ENCODE data around the gene KCNN3.

Gene KCNN3

DNA sequence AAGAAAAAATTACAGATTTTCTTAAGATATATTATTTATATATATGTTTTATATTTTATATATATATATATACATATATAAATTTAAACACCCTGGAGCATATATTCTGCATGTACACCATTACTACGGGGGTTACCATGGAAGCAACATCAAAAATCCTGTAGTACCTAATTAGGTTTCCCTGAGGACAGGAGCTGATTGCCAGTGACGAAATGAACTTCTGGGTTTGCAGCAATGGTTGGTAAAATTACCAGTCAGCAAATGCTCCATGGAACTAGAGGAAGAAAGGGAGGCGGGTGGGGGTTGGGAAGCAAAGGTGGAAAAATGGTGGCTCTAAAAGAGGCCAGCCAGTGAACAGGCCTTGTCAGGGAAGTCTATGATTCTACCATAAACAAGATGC lies 89.5 kb downstream of the KCNN3 start:
- H3K9me3 ChIP-seq (ENCODE audit: control insufficient read depth, low read length): no peaks in the 10 kb centered on the region
- no peaks in the 10 kb centered on the region for H3K36me3 ChIP-seq (ENCODE audit: control insufficient read depth, insufficient read depth, low read length)
- WGBS, 2 experiments: 86 to 93% methylated on average over 3 of the region's 3 CpGs
- no peak overlapping the region for H3K27ac ChIP-seq (ENCODE audit: insufficient read depth, low read depth, low read length, poor library complexity, severe bottlenecking)
- H3K4me3 ChIP-seq (ENCODE audit: insufficient read depth, low read depth, low read length): no peak overlapping the region
- H3K27me3 ChIP-seq (ENCODE audit: control insufficient read depth, insufficient read depth, low read length, poor library complexity, severe bottlenecking): no peaks in the 10 kb centered on the region
- peaks cover 18% of the 10 kb centered on the region for H3K4me1 ChIP-seq (ENCODE audit: control insufficient read depth, insufficient read depth, low read length)

GRCh38 chr1:154779551-154780189 lies 90.4 kb downstream of the KCNN3 start:
- H3K4me3 ChIP-seq (ENCODE audit: insufficient read depth, low read depth, low read length): no peak overlapping the region
- H3K36me3 ChIP-seq (ENCODE audit: control insufficient read depth, insufficient read depth, low read length): no peaks in the 10 kb centered on the region
- WGBS, 2 experiments: 88 to 91% methylated on average over 9 of the region's 9 CpGs
- no peaks in the 10 kb centered on the region for H3K27me3 ChIP-seq (ENCODE audit: control insufficient read depth, insufficient read depth, low read length, poor library complexity, severe bottlenecking)
- no peak overlapping the region for H3K27ac ChIP-seq (ENCODE audit: insufficient read depth, low read depth, low read length, poor library complexity, severe bottlenecking)
- H3K4me1 ChIP-seq (ENCODE audit: control insufficient read depth, insufficient read depth, low read length): peaks cover 11% of the 10 kb centered on the region
- no peaks in the 10 kb centered on the region for H3K9me3 ChIP-seq (ENCODE audit: control insufficient read depth, low read length)

DNA sequence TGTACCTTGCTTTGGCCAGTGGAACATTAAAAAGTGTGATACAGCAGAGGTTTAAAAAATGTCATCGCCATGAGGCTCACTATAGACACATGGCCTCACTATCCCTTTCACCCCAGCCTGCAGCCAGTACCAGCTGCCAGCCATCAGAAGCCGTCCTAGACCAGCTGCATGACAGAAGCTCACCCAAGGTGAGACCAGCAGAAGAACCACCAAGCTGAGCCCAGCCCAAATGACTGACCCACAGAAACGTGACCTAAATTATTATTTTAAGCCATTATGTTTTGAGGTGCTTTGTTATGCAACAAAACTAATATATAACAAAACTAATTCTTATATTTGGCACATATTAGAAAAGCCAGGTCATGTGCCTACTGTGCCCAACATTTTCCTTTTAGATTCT lies 91.1 kb downstream of the KCNN3 start:
- WGBS, 2 experiments: 86 to 100% methylated on average over 3 of the region's 3 CpGs
- H3K27me3 ChIP-seq (ENCODE audit: control insufficient read depth, insufficient read depth, low read length, poor library complexity, severe bottlenecking): no peaks in the 10 kb centered on the region

GRCh38 chr1:154778275-154778674 lies 91.8 kb downstream of the KCNN3 start:
- no peaks in the 10 kb centered on the region for H3K9me3 ChIP-seq (ENCODE audit: control insufficient read depth, low read length)
- no peak overlapping the region for H3K27ac ChIP-seq (ENCODE audit: insufficient read depth, low read depth, low read length, poor library complexity, severe bottlenecking)
- no peaks in the 10 kb centered on the region for H3K27me3 ChIP-seq (ENCODE audit: control insufficient read depth, insufficient read depth, low read length, poor library complexity, severe bottlenecking)
- H3K4me1 ChIP-seq (ENCODE audit: control insufficient read depth, insufficient read depth, low read length): peaks cover 14% of the 10 kb centered on the region
- H3K4me3 ChIP-seq (ENCODE audit: insufficient read depth, low read depth, low read length): no peak overlapping the region
- WGBS, 2 experiments: 75 to 95% methylated on average over 2 of the region's 2 CpGs
- no peaks in the 10 kb centered on the region for H3K36me3 ChIP-seq (ENCODE audit: control insufficient read depth, insufficient read depth, low read length)

More for the DNA sequence above, 91.1 kb downstream of the KCNN3 start:
- Histone ChIP-seq H3K36me3 (ENCODE audit: control insufficient read depth, insufficient read depth, low read length) (no peaks in the 10 kb centered on the region), H3K4me3 (ENCODE audit: insufficient read depth, low read depth, low read length) (no peak overlapping the region), H3K9me3 (ENCODE audit: control insufficient read depth, low read length) (no peaks in the 10 kb centered on the region), H3K4me1 (ENCODE audit: control insufficient read depth, insufficient read depth, low read length) (peaks cover 14% of the 10 kb centered on the region), H3K27ac (ENCODE audit: insufficient read depth, low read depth, low read length, poor library complexity, severe bottlenecking) (no peak overlapping the region)

GRCh38 chr1:154777781-154778180 lies 92.3 kb downstream of the KCNN3 start:
- H3K27ac ChIP-seq (ENCODE audit: insufficient read depth, low read depth, low read length, poor library complexity, severe bottlenecking): no peak overlapping the region
- peaks cover 14% of the 10 kb centered on the region for H3K4me1 ChIP-seq (ENCODE audit: control insufficient read depth, insufficient read depth, low read length)
- no peaks in the 10 kb centered on the region for H3K27me3 ChIP-seq (ENCODE audit: control insufficient read depth, insufficient read depth, low read length, poor library complexity, severe bottlenecking)
- no peaks in the 10 kb centered on the region for H3K9me3 ChIP-seq (ENCODE audit: control insufficient read depth, low read length)
- WGBS, 2 experiments: 96% methylated on average over 5 of the region's 5 CpGs
- no peaks in the 10 kb centered on the region for H3K36me3 ChIP-seq (ENCODE audit: control insufficient read depth, insufficient read depth, low read length)
- no peak overlapping the region for H3K4me3 ChIP-seq (ENCODE audit: insufficient read depth, low read depth, low read length)

DNA sequence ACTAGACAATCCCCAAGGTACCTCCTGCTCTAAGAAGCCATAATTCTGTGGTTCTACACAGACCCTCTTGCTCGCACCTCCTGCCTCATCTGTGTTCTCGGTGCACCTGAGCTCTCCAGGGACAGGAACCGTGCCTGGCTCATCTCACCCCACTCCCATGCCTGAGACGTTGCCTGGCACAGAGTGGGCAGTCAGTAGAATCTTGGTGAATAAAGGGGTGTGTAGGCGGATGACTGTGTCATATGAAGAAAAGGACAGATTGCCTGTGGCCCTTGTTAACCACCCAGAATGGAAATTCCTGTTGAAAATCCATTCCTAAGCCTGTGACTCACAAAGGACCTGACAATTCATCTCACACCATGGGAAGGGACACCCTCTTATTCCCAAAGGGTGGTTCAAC lies 92.9 kb downstream of the KCNN3 start:
- 92% methylated on average over 5 of the region's 5 CpGs for WGBS, 2 experiments
- H3K27ac ChIP-seq (ENCODE audit: insufficient read depth, low read depth, low read length, poor library complexity, severe bottlenecking): no peak overlapping the region

DNA sequence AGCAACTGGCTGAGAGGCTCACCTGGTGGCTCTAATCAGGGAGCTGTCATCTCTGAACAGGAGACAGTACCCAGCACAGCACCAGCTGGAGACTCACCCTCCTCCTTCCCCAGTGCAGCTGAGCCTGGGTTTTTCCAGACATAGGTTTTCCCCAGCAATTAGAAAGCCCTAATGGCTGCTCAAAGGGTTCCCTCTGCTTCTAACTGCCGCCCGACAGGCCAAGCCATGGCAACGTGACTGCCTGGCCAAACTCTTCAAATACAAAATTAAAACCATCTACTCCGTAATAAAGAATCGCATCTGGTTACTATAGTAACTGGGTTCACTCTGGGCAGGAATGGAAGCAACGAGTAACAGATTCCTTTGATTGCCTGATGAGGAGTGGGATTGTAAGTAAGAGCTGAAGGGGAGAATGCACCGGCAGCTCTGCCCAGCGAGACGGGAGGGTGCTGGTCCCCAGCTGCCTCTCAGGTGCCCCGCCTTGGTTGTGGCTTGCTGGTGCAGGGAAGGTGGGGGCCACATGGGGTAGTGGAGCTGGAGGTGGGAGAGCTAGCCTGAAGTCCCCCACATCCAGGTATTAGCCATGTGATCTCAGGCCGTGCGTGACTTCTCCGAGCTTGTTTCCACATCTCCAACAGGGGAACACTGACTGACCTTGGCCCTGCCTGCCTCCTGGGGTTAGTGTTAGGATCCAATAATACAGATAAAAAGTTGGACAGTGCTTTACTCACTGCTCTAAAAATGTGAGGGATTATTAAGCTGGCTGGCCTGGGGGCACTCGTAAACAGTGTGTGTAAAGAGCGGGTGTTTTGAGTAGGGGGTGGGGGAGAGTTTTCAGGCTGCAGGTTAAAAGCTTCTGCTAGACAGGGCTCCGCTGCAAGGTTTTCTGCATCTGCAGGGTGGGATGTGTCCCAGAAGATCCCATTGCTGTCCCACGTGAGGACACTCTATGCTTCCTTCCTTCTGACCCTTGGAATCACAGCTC lies 94.2 kb downstream of the KCNN3 start:
- Histone ChIP-seq H3K27ac (ENCODE audit: insufficient read depth, low read depth, low read length, poor library complexity, severe bottlenecking) (peak overlapping the region; percentile 29), H3K9me3 (ENCODE audit: control insufficient read depth, low read length) (no peaks in the 10 kb centered on the region), H3K4me1 (ENCODE audit: control insufficient read depth, insufficient read depth, low read length) (peaks cover 14% of the 10 kb centered on the region), H3K27me3 (ENCODE audit: control insufficient read depth, insufficient read depth, low read length, poor library complexity, severe bottlenecking) (no peaks in the 10 kb centered on the region), H3K36me3 (ENCODE audit: control insufficient read depth, insufficient read depth, low read length) (no peaks in the 10 kb centered on the region), H3K4me3 (ENCODE audit: insufficient read depth, low read depth, low read length) (no peak overlapping the region)
- 86% methylated on average over 17 of the region's 17 CpGs for WGBS, 2 experiments

More for the DNA sequence above, 92.9 kb downstream of the KCNN3 start:
- Histone ChIP-seq H3K4me1 (ENCODE audit: control insufficient read depth, insufficient read depth, low read length) (peaks cover 14% of the 10 kb centered on the region), H3K27me3 (ENCODE audit: control insufficient read depth, insufficient read depth, low read length, poor library complexity, severe bottlenecking) (no peaks in the 10 kb centered on the region), H3K9me3 (ENCODE audit: control insufficient read depth, low read length) (no peaks in the 10 kb centered on the region), H3K4me3 (ENCODE audit: insufficient read depth, low read depth, low read length) (no peak overlapping the region), H3K36me3 (ENCODE audit: control insufficient read depth, insufficient read depth, low read length) (no peaks in the 10 kb centered on the region)

DNA sequence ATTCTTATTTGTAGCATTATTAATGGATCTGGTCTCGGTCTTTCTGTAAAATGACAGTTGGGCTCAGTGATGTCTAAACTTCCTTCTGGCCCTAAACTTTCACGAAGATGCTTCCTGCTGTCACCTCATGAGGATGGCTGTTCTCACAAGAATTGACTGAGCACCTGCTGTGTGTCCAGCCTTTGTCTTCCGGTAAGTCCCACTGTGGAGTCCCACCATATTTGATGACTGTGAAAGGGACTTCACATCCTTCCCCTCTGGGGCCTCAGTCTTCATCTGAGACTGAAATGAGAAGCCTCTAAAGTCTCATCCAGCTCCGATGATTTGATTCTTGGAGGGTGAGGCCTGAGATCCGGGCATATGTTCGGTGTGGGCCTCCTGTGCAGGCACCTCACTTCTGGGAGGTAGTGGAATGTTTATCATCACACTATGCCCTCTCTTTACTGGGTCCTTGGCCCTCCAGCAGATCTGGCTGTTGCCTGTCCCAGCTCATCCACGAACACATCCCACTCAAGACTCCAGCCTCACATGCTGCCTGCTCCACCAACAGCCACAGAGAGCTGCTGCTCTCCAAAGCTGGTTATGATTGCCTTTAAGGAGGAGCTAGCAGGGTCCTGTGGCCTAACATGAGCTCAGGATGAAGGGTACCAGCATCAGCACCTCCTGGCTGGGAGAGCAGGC lies 95.8 kb downstream of the KCNN3 start:
- no peaks in the 10 kb centered on the region for H3K36me3 ChIP-seq (ENCODE audit: control insufficient read depth, insufficient read depth, low read length)
- no peak overlapping the region for H3K27ac ChIP-seq (ENCODE audit: insufficient read depth, low read depth, low read length, poor library complexity, severe bottlenecking)
- no peaks in the 10 kb centered on the region for H3K9me3 ChIP-seq (ENCODE audit: control insufficient read depth, low read length)
- WGBS, 2 experiments: 87% methylated on average over 7 of the region's 7 CpGs
- peaks cover 14% of the 10 kb centered on the region for H3K4me1 ChIP-seq (ENCODE audit: control insufficient read depth, insufficient read depth, low read length)
- no peaks in the 10 kb centered on the region for H3K27me3 ChIP-seq (ENCODE audit: control insufficient read depth, insufficient read depth, low read length, poor library complexity, severe bottlenecking)
- no peak overlapping the region for H3K4me3 ChIP-seq (ENCODE audit: insufficient read depth, low read depth, low read length)

- H3K4me3 ChIP-seq (ENCODE audit: insufficient read depth, low read depth, low read length): no peak overlapping the region
- no peaks in the 10 kb centered on the region for H3K36me3 ChIP-seq (ENCODE audit: control insufficient read depth, insufficient read depth, low read length)
- 87 to 96% methylated on average over 2 of the region's 2 CpGs for WGBS, 2 experiments
- no peaks in the 10 kb centered on the region for H3K27me3 ChIP-seq (ENCODE audit: control insufficient read depth, insufficient read depth, low read length, poor library complexity, severe bottlenecking)
- H3K27ac ChIP-seq (ENCODE audit: insufficient read depth, low read depth, low read length, poor library complexity, severe bottlenecking): no peak overlapping the region
- peaks cover 14% of the 10 kb centered on the region for H3K4me1 ChIP-seq (ENCODE audit: control insufficient read depth, insufficient read depth, low read length)
- no peaks in the 10 kb centered on the region for H3K9me3 ChIP-seq (ENCODE audit: control insufficient read depth, low read length)
Measured at GRCh38 chr1:154773551-154773950, 96.5 kb downstream of the KCNN3 start.
